Tibial artery (tissue), 4 donors: Measurements from ENCODE around the gene CAMKK2.
"Not testable (repeated sequence)": the region's sequence is repeated elsewhere in the genome, so short reads cannot be mapped to it uniquely, and the experiment has no call there.

Source experiments
- DNase-seq, 2 donors: peaks; one replicate each; pipeline ENCODE4 v3.0.0-alpha.2; 2019
- H3K27ac ChIP-seq, 2 donors: fragments of 200-600 bp; sonication (generic) in 1 of 2; 1 replicate in 1 of 2; 2 replicates in 1 of 2; pipeline ENCODE4 v1.5.1; 2018 to 2019; ENCODE audit warnings: mild to moderate bottlenecking in 1 of 2
- H3K27me3 ChIP-seq, 2 donors: fragments of 200-600 bp; sonication (generic) in 1 of 2; one replicate each; pipeline versions ENCODE4 v1.5.1 to v1.6.0; 2016 to 2019
- H3K36me3 ChIP-seq, 3 donors: fragments of 200-600 bp; sonication (generic) in 2 of 3; one replicate each; pipeline ENCODE4 v1.5.1; 2016 to 2019; ENCODE audit warnings: mild to moderate bottlenecking in 2 of 3
- H3K4me1 ChIP-seq, 4 donors: fragments of 200-600 bp; sonication (generic) in 2 of 4; 1 replicate in 3 of 4; 2 replicates in 1 of 4; pipeline ENCODE4 v1.5.1; 2016 to 2019
- H3K4me3 ChIP-seq, 2 donors: fragments of 200-600 bp; sonication (generic) in 1 of 2; 1 replicate in 1 of 2; 2 replicates in 1 of 2; pipeline ENCODE4 v1.5.1; 2018 to 2019; ENCODE audit warnings: mild to moderate bottlenecking in 2 of 2
- H3K9me3 ChIP-seq, 3 donors: fragments of 200-600 bp; sonication (generic) in 1 of 3; one replicate each; pipeline ENCODE4 v1.5.1; 2016 to 2019
- CTCF ChIP-seq, 2 experiments: fragments of 200-600 bp in 1 of 2; fragments of 450-650 bp in 1 of 2; IDR thresholded peaks; one replicate each; pipeline ENCODE4 v1.5.1; 2017 to 2019; ENCODE audit warnings: antibody characterized with exemption in 2 of 2, mild to moderate bottlenecking in 1 of 2, moderate library complexity in 1 of 2
- intact Hi-C: fragments of 100-400 bp; cut with DNase I; formaldehyde crosslinking; loops from one replicate; pipeline ENCODE4 v1.15.0; 2023; ENCODE audit warnings: low total_unique reads

The CAMKK2 gene

DNA sequence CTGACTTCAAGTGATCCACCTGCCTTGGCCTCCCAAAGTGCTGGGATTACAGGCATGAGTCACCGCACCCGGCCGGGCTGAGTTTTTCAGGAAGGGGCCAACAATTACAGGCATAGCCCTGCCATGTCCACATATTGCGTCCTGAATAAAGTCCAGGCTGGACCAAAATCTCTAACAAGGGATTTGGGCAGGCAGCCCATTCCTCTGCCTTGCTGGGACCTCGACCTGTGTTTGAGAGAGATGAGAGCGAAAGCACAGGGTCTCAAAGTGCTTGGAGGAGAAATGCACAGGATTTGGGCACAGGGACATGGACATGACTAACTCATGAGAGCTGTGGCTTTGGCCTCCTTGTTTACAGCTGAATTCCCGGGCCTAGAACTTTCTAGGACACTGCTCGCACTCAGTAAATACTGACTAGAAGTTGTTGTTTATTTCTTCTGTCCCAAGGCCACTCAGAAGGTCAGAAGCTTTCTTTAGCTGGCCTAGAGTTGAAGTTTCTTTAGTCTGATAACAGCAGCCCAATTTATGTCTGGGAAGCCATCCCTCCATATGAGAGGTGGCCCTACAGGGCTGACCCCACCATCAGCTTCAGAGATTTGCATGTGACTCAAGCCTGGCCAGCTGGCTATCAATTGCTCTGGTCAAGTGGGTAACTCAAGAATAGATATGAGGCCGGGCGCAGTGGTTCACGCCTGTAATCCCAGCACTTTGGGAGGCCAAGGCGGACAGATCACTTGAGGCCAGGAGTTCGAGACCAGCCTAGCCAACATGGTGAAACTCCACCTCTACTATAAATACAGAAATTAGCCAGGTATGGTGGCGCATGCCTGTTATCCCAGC, 11.7 kb downstream of the CAMKK2 start:
- Histone ChIP-seq H3K4me3 (no peak overlapping the region), H3K9me3 (no peaks in the 10 kb centered on the region), H3K27ac (peak overlapping the region; percentile 30 to 42), H3K27me3 (no peaks in the 10 kb centered on the region), H3K36me3 (no peaks in the 10 kb centered on the region), H3K4me1 (peaks cover 0 to 36% (median 14%) of the 10 kb centered on the region in 4 donors)
- peak; percentile 63 to 79 for DNase-seq
- TF ChIP-seq CTCF (IDR thresholded peaks at IDR 0.05) = no peak
- intact Hi-C loops = no loop called here

DNA sequence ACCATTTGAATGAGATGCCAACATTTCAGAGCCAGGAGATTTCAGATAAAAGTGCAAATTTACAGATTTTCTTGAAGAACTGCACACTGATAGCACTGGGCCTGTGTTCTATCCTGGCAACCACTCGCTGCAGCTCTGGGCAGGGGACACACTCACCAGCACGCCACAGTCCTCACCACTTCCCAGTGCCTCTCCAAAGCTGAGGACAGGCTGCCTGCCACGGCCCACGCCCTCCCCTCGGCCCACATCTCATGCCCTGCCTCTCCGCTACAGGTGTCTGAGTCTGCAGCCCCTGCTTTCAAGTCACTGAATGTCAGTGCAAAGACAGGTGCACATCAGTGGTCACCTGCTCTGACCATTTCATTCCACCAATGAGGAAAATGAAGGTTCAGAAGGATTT, 12.7 kb downstream of the CAMKK2 start:
- Histone ChIP-seq H3K9me3 (no peaks in the 10 kb centered on the region), H3K36me3 (peaks cover 0 to 3% (median 0%) of the 10 kb centered on the region in 3 donors), H3K4me3 (no peak overlapping the region), H3K27me3 (no peaks in the 10 kb centered on the region), H3K4me1 (peaks cover 0 to 36% (median 10%) of the 10 kb centered on the region in 4 donors), H3K27ac (no peak overlapping the region)
- TF ChIP-seq CTCF (IDR thresholded peaks at IDR 0.05) = no peak
- DNase-seq = no peak
- intact Hi-C loops = no loop called here

DNA sequence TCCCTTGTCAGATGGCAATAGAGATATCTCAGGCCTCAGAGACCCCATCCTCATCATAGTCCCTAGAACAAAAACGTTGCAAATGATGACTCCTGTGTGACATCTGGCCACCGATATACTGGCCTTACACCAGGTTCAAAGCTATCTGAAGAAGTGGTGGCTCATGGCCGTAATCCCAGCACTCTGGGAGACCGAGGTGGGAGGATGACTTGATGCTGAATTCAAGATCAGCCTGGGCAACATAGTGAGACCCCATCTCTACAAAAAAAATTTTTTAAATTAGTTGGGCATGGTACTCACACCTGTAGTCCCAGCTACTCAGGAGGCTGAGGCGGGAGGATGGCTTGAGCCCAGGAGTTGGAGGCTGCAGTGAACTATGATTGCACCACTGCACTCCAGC, 13.1 kb downstream of the CAMKK2 start:
- Histone ChIP-seq H3K4me1 (peaks cover 0 to 33% (median 7%) of the 10 kb centered on the region in 4 donors), H3K9me3 (no peaks in the 10 kb centered on the region), H3K27me3 (no peaks in the 10 kb centered on the region), H3K27ac (no peak overlapping the region), H3K4me3 (no peak overlapping the region), H3K36me3 (peaks cover 0 to 4% (median 0%) of the 10 kb centered on the region in 3 donors)
- intact Hi-C loops = no loop called here
- DNase-seq = no peak
- TF ChIP-seq CTCF (IDR thresholded peaks at IDR 0.05) = no peak

- H3K36me3 ChIP-seq, H3K27ac ChIP-seq, DNase-seq, H3K4me3 ChIP-seq, H3K27me3 ChIP-seq, H3K9me3 ChIP-seq, intact Hi-C loops: not testable (repeated sequence)
- H3K4me1 ChIP-seq = peaks cover 0 to 28% (median 6%) of the 10 kb centered on the region in 4 donors
Measured at GRCh38 chr12:121282910-121283309, 13.6 kb downstream of the CAMKK2 start.

- DNase-seq = no peak
- no peaks in the 10 kb centered on the region for H3K9me3 ChIP-seq
- intact Hi-C loops = no loop called here
- no peak for TF ChIP-seq CTCF (IDR thresholded peaks at IDR 0.05)
- H3K4me3 ChIP-seq = no peak overlapping the region
- H3K36me3 ChIP-seq = peaks cover 0 to 4% (median 0%) of the 10 kb centered on the region in 3 donors
- peaks cover 0 to 27% (median 6%) of the 10 kb centered on the region in 4 donors for H3K4me1 ChIP-seq
- no peaks in the 10 kb centered on the region for H3K27me3 ChIP-seq
- H3K27ac ChIP-seq = no peak overlapping the region
Measured at GRCh38 chr12:121282072-121282742, 14.3 kb downstream of the CAMKK2 start.

DNA sequence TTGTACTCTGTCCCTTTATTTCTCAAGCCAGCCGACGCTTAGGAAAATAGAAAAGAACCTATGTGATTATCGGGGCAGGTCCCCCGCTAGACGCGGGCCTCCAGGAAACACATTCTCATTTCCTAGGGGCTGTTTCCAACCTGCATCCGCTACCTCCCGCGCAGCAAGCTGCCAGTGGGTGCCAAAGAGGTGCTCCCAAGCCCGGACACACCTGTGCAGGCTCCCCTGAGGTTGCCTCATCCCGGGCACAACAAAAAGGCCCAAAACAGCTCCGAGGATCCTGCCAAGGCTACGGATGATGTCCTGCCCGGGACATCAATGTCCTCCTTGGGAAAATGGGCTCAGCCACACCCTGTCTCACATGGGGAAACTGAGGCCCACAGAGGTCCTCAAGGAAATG, 15.4 kb downstream of the CAMKK2 start:
- H3K9me3 ChIP-seq, H3K27me3 ChIP-seq, H3K4me3 ChIP-seq, H3K36me3 ChIP-seq, intact Hi-C loops, H3K27ac ChIP-seq, DNase-seq: not testable (repeated sequence)
- H3K4me1 ChIP-seq = peaks cover 0 to 27% (median 6%) of the 10 kb centered on the region in 4 donors

DNA sequence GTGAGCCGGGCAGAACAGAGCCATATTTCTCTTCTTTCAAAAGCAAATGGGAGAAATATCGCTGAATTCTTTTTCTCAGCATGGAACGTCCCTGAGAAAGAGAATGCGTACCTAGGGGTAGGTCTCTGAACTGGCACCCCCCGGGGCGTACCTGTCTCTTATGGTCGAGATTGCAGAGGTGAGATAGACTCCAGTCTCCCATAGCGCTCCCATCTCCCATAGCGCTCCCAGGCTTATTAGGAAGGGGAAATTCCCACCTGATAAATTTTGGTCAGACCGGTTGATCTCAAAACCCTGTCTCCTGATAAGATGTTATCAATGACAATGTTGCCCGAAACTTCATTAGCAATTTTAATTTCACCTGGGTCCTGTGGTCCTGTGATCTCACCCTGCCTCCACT, 16.0 kb downstream of the CAMKK2 start:
- H3K36me3 ChIP-seq, H3K4me3 ChIP-seq, H3K9me3 ChIP-seq, H3K27ac ChIP-seq, intact Hi-C loops, DNase-seq, H3K27me3 ChIP-seq: not testable (repeated sequence)
- peaks cover 0 to 26% (median 6%) of the 10 kb centered on the region in 4 donors for H3K4me1 ChIP-seq
